Retinal pigment epithelial cell (primary cell): ENCODE results near the gene ARV1.

Source experiments
- DNase-seq: peaks from one replicate; pipeline ENCODE4 v3.0.0-alpha.2; 2010; ENCODE audit warnings: low read depth
- H3K4me3 ChIP-seq: 2 replicates; pipeline ENCODE4 v1.5.1; 2011; ENCODE audit warnings: mild to moderate bottlenecking, low read length, control low read depth, moderate library complexity
- CTCF ChIP-seq: conservative IDR thresholded peaks from 2 replicates; pipeline ENCODE4 v1.5.1; 2011; ENCODE audit warnings: low read depth, low read length, control low read depth, inconsistent platforms

ARV1 gene

GRCh38 chr1:230964896-230965295, 14.0 kb upstream of the ARV1 start:
- H3K4me3 ChIP-seq: no peak overlapping the region
- TF ChIP-seq CTCF: no peak
- no peak for DNase-seq

GRCh38 chr1:230965535-230965934, 13.4 kb upstream of the ARV1 start:
- no peak for TF ChIP-seq CTCF
- no peak for DNase-seq
- no peak overlapping the region for H3K4me3 ChIP-seq

- no peak for TF ChIP-seq CTCF
Measured at GRCh38 chr1:230966358-230966873, 12.5 kb upstream of the ARV1 start.

GRCh38 chr1:230970432-230970831, 8.5 kb upstream of the ARV1 start:
- no peak for TF ChIP-seq CTCF
- H3K4me3 ChIP-seq: no peak overlapping the region
- no peak for DNase-seq

More at GRCh38 chr1:230966358-230966873, 12.5 kb upstream of the ARV1 start:
- no peak for DNase-seq
- H3K4me3 ChIP-seq: no peak overlapping the region

- no peak for TF ChIP-seq CTCF
- H3K4me3 ChIP-seq: no peak overlapping the region
- no peak for DNase-seq
Measured at GRCh38 chr1:230971771-230972170, 7.1 kb upstream of the ARV1 start.

GRCh38 chr1:230972855-230973271, 6.0 kb upstream of the ARV1 start:
- no peak overlapping the region for H3K4me3 ChIP-seq
- no peak for TF ChIP-seq CTCF
- no peak for DNase-seq

GRCh38 chr1:230975636-230976035, 3.3 kb upstream of the ARV1 start:
- no peak overlapping the region for H3K4me3 ChIP-seq
- no peak for TF ChIP-seq CTCF
- no peak for DNase-seq
